NCI-H1694 treated with DMSO at 0.1 percent for 48 hours (cell line): ENCODE data around the gene OTOP1.
"Not testable (repeated sequence)": the region's sequence is repeated elsewhere in the genome, so short reads cannot be mapped to it uniquely, and the experiment has no call there.

Experiments
- DNase-seq: peaks from one replicate; lab custom pipeline; 2025; lab: John Stamatoyannopoulos, UW

OTOP1 gene, protein sequence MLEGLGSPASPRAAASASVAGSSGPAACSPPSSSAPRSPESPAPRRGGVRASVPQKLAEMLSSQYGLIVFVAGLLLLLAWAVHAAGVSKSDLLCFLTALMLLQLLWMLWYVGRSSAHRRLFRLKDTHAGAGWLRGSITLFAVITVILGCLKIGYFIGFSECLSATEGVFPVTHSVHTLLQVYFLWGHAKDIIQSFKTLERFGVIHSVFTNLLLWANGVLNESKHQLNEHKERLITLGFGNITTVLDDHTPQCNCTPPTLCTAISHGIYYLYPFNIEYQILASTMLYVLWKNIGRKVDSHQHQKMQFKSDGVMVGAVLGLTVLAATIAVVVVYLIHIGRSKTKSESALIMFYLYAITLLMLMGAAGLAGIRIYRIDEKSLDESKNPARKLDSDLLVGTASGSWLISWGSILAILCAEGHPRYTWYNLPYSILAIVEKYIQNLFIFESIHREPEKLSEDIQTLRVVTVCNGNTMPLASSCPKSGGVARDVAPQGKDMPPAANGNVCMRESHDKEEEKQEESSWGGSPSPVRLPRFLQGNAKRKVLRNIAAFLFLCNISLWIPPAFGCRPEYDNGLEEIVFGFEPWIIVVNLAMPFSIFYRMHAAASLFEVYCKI

DNA sequence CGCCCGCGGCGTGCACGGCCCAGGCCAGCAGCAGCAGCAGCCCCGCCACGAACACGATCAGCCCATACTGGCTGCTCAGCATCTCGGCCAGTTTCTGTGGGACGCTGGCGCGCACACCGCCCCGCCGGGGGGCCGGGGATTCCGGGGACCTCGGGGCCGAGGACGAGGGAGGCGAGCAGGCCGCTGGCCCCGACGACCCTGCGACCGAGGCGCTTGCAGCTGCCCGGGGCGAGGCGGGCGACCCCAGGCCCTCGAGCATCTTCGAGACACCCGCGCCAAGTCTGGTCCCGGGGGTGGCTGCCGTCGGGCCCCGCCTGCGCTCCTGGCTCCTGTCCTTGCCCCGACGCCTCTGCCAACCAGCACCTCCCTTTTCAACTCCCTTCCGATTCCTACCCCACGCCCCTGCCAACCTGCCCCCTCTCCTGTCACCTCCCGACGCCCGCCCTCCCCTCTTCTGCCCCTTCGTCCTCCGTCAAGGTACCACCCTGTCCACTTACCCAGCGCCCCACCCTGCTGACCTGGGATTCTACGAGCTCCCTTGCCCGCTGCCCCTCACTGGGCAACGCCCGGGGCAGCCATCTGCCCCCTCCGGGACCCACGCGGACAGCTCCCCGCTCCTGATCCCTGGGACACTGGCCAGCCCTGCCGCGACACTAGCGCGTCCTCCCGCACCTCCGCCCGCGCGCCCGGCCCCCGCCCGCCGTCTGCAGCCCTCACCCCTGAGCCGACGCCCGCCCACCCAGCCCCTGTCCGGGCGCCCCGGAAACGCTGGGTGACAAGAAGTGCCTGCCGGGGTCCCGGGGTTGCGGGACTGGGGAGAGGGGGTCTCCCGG lies at the start of gene OTOP1:
Gene OTOP1 (minus strand): TSS at position 324 of the 833 bp plus-strand sequence. CDS start 65 bp downstream, at position 259.
- no peak for DNase-seq

- no peak for DNase-seq
Observed at GRCh38 chr4:4274226-4274625, 47.5 kb upstream of the OTOP1 start.

DNA sequence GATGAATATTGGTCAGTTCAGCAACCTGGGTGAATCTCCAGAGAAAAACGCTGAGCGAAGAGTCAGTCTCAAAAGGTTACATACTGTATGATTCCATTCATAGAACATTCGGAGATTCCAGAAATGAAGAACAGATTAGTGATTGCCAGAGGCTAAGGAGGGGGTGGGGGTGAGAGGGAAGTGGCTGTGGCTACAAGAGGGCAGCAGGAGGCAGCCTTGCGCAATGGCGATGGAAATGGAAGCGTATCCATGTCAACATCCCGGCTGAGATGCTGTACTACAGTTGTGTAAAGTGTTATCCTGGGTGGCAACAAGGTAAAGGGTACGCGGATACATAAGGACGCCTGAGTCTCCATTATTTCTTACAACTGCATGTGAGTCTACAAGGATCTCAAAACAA lies 45.2 kb upstream of the OTOP1 start:
- DNase-seq: no peak

DNA sequence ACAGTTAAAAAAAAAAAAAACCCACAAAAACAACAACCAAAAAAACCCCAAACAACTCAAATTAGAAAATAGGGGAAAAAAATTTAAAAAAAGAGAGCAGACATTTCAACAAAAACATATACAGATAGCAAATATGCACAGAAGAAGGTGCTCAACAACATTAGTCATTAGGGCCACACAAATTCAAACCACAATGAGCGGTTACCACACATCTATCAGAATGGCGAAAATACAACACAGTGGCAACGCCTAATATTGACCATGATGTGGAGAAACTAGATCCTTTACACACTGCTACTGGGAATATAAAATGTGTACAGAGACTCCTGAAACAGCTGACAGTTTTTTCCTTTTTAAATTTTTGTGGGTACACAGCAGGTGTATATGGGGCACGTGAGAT lies 43.8 kb upstream of the OTOP1 start:
- no peak for DNase-seq

- no peak for DNase-seq
Observed at GRCh38 chr4:4269856-4270255, 43.1 kb upstream of the OTOP1 start.

DNA sequence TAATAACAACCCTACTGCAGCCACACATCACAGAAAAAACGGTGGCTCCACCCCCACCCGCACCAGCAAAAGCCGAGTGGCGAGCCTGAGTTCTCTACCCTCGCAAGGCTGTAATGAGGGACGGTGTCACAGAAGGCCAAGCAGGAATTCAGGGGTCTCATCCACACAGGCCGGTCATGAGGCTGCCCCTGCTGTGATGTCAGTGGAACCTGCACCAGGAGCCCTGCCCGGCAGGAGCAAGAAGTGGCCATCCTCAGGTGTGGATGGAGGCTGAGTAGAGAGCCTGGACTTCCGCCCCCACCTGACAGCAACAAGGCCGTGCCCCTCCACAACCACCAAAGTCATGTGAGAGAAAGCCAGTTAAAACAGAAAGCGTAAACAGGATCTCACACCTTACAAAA lies 42.6 kb upstream of the OTOP1 start:
- DNase-seq: no peak

GRCh38 chr4:4268776-4269175 lies 42.0 kb upstream of the OTOP1 start:
- DNase-seq: no peak

DNA sequence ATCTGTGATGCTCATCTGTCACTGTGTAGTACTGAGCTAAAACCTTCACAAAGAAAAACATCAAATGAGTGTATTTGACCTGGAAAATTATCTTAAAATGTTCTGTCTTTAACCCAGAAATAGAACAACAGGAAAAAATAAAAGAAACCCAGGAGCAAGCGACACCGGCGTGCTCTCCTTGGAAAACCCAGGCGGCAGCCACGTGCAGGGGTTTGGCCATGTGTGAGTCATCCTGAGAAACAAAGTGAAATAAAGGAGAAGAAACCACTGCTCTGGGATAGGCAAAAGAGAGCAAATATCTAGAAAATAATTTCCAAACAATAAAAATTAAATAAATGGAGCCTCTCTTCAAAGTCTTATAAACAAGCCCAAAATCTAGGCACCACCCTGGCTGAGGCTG lies 41.3 kb upstream of the OTOP1 start:
- DNase-seq: no peak

- peak; percentile 73 for DNase-seq
Observed at GRCh38 chr4:4260185-4260751, 33.5 kb upstream of the OTOP1 start.

- DNase-seq: no peak
Observed at GRCh38 chr4:4259484-4260100, 32.9 kb upstream of the OTOP1 start.

GRCh38 chr4:4257705-4258104 lies 31.0 kb upstream of the OTOP1 start:
- not testable (repeated sequence) for DNase-seq

GRCh38 chr4:4256799-4257198 lies 30.1 kb upstream of the OTOP1 start:
- no peak for DNase-seq

GRCh38 chr4:4254666-4255065 lies 27.9 kb upstream of the OTOP1 start:
- no peak for DNase-seq

DNA sequence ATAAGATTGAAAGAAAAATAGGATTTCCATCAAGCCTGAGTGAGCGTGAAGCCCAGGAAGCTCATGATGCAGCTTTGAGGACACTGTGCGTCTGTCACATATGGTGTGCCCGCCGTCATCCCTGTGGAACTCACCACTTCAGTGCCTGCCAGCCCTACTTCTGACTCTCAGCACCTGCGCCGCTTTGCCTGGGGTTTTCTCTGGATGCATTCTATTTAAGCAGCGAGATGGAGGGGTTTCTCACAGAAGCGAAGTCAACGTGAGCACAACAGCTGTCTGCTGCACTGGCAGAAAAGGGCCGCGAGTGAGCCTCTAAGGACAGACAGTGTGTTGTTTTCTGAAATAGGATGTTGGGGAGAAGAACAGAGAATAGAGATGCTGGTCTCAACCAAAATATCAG lies 27.5 kb upstream of the OTOP1 start:
- no peak for DNase-seq

DNA sequence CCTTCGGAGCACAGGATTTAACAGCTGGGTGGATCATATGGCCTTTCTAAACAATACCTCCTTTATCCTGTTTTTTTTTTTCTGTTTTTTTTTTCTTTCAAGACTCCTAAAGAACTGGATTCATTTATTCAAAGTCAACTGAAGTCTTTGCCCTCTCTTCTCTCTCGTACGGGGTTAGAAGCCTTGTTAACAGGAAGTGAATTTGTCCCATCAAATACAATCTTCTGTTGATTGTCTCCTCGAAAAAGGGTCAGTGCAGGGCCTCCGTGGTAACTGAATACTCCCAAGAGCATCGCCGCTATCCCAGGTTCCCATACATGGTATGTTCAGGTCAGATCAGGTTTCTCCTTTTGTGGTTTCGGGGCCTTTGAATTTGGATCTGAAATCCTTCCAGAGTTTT lies 23.1 kb upstream of the OTOP1 start:
- no peak for DNase-seq

- not testable (repeated sequence) for DNase-seq
Observed at GRCh38 chr4:4249342-4249741, 22.6 kb upstream of the OTOP1 start.

DNA sequence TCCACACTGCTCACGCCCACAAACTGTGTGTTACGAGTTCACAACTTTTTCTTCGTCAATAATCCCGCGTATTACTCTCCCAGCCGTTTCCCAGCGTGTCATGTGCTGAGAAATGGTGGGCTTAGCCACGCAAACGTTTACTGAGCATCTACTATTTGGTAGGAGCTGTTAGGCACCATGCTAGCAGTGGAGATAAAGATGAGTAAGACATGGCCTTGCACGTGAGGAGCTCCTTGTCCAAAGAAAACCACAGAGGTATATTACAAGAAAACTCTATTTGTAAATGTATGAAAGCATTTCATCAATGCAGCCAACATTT lies 22.1 kb upstream of the OTOP1 start:
- DNase-seq: no peak

DNA sequence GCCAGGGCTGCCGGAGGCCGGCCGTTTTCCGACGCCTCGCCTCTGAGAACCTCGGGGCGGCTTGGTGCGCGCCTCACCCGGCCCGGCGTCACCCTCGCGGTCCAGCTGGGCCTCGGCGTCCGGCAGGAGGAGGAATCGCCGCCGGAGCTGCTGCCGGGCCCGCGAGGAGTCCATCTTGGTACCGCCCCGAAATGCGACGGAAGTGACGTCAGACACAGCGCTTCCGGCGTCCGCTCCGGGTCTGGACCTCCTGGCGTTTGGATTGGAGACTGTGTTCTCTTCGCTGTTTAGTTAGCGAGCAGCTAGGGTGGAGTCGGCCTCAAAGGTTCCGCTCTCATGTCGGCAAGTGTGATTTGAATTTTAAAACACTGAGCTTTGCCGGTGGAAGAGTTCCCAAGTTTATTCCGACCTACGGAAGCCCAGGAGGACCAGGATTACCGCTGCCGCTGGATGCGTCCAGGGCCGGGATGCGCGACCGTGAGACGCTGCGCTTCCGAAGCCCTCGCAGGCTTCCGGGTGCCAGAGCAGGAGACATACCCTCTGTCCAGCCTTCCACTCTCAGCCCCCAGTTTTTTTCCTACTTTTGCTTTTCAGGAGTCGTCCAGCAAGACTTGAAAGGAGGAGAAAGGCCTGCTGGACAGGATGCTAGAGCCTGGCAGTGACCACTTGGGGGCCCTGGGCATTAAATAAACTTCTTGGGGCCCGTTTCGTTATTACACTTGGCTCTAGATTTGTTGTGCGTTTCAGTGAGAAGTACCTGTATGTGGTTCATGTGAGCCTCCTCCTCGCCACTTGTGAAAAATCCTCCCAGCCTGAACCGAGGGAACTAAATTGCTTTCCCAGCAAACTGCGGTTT lies 21.5 kb upstream of the OTOP1 start, which contains the start of gene TMEM128:
Gene TMEM128 (minus strand): TSS at position 195 of the 856 bp plus-strand sequence. CDS start 21 bp downstream, at position 174.
- DNase-seq: peak; percentile 86

- DNase-seq: no peak
Observed at GRCh38 chr4:4247696-4248028, 20.9 kb upstream of the OTOP1 start.

DNA sequence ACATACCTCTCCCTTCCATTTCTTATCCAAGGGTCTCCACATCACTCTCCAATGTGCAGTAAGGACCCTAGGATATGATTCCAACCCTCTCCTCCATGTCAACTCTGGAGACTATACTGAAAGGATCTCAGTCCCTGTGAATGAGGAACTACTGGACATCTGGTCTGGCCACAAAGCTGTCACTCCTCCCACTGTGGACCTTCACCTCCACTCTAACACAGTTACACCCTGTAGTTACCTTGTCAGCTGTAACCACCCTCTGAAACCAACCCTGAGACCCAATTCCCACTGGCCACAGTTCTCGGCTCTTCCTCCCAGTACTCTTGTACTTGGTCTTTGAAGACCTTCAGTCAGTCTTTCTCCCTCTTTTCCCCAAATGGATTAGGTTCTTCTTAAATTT lies 18.4 kb upstream of the OTOP1 start:
- no peak for DNase-seq

DNA sequence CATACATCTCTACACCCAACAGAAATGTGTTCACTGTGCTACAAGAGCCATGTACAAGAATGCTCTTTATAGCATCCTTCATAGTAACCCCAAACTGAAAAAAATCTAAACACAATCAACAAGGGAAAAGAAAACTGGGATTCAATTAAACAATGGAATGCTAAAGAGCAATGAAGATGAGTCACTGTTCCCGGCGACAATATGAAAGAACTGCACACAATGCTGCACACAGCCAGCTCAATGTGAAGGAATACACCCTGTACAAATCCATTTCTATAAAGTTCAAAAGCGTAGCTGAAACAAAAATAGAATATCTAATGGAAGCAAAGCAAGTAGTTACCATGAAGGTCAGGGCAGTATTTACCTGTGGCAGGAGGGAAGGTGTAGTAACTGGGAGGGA lies 12.8 kb upstream of the OTOP1 start:
- DNase-seq: not testable (repeated sequence)
